Right renal cortex interstitium (tissue), 3 donors: ENCODE data around the gene PCDHGB4. TPM values are rescaled to one million over a fixed set of nuclear protein-coding genes. Genes with fewer than 3 reads are reported as not detected.
"Not testable (repeated sequence)": the region's sequence is repeated elsewhere in the genome, so short reads cannot be mapped to it uniquely, and the experiment has no call there.

Experiments
- DNase-seq, 3 donors: peaks; one replicate each; pipeline ENCODE4 v3.0.0-alpha.2; 2013; ENCODE audit warnings: low read depth in 3 of 3, low spot score in 2 of 3
- polyA plus RNA-seq, 3 donors: library from polyadenylated mRNA; unstranded; fragments of 120-200 nt; gene quantifications; one replicate each; pipeline ENCODE4 v1.2.1, GENCODE V29; 2013; ENCODE audit not compliant: insufficient read length in 3 of 3

PCDHGB4 gene
- polyA plus RNA-seq, 3 donors, result 5.3 to 6.0 (median 5.5) TPM

DNA sequence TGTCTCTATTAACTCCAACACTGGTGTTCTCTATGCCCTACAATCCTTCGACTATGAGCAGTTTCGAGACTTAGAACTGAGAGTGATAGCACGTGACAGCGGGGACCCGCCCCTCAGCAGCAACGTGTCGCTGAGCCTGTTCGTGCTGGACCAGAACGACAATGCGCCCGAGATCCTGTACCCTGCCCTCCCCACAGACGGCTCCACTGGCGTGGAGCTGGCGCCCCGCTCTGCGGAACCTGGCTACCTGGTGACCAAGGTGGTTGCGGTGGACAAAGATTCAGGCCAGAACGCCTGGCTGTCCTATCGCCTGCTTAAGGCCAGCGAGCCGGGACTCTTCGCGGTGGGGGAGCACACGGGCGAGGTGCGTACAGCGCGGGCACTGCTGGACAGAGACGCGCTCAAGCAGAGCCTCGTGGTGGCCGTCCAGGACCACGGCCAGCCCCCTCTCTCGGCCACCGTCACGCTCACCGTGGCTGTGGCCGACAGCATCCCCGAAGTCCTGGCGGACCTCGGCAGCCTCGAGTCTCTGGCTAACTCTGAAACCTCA, 35.3 kb downstream of the PCDHGB4 start:
- no peak for DNase-seq

DNA sequence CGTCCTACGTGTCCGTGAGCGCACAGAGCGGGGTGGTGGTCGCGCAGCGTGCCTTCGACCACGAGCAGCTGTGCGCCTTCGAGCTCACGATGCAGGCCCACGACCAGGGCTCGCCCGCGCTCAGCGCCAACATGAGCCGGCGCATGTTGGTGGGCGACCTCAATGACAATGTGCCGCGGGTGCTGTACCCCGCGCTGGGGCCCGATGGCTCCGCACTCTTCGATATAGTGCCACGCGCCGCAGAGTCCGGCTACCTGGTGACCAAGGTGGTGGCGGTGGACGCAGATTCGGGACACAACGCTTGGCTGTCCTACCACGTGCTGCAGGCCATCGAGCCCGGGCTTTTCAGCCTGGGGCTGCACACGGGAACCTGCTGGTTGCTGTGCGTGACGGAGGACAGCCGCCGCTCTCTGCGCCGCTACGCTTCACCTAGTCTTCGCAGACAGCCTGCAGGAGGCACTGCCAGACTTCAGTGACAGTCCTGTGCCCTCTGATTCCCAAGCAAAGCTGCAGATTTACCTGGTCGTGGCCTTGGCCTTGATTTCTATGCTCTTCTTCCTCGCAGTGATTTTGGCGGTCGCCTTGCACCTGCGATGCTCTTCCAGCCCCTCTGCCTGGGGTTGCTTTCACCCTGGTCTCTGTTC, 40.4 kb downstream of the PCDHGB4 start:
- DNase-seq, result no peak

- no peak for DNase-seq
These were observed 43.0 kb downstream of the PCDHGB4 start, which contains the start of gene PCDHGA12 for GRCh38 chr5:141430332-141431113. PCDHGA12 (plus strand) TSS chr5:141430507; CDS start chr5:141430760, 253 bp downstream.

GRCh38 chr5:141431286-141431685, 43.8 kb downstream of the PCDHGB4 start:
- DNase-seq, result no peak

GRCh38 chr5:141432308-141432707, 44.8 kb downstream of the PCDHGB4 start:
- DNase-seq, result not testable (repeated sequence)

- DNase-seq, result not testable (repeated sequence)
These were observed 45.2 kb downstream of the PCDHGB4 start for GRCh38 chr5:141432726-141433125.

DNA sequence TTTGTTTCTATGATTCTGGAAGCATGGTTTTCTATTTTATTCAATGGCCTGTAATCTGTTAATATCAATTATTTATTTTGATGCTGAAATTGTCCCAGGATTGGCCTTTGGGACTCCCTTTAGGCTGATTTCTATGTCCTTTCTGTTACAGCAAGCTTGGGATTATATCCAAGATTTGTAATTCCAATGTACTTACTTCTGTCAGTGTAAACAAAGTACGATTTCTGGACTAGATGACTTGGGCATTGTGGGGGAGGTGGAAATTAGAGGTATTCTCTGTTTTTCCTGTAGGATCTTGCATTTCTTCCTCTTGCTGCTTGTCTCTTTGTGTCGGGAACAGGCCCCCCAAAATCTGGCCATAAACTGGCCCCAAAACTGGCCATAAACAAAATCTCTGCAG, 46.5 kb downstream of the PCDHGB4 start:
- DNase-seq, result no peak

- no peak for DNase-seq
These were observed 49.7 kb downstream of the PCDHGB4 start for GRCh38 chr5:141437221-141437620.

DNA sequence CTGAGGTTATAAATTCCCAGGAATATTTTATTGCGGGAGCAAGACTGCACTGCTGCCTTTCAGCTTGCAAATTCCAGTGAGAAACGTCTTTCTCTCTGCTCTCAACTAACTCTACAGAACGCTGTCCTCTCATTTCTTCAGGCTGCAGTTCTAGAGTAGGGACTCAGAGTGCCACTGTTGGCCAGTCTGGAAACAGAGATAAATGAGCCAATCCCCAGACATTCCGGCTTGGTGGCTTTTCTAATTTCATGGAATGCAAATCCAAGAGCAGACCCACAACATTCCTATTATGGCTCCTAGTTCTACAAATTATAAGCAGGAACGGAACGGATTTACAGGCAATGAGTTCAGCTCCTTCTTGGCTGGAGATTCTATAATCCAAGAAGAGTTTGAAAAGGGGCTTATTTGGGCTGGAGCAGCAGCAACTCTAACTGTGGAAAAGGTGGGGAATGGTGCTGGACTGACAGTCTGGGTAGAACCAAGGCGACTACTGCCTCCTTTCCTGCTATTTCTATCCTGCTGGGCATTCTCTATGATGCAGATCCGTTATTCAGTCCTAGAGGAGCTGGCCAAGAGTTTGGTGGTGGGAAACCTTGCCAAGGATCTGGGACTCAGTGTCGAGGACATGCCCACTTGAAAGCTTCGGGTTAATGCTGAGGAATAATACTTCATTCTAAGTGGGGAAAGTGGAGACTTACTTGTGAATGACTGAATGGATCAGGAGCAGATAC, 52.1 kb downstream of the PCDHGB4 start:
- DNase-seq, result no peak

Other genes with a start within 250 kb of the PCDHGB4 start
- gene PCDHB6, start 237.6 kb upstream of the PCDHGB4 start, polyA plus RNA-seq, result 1 to 10 TPM; 2.2 to 3.8 (median 3.2) TPM
- 1 to 10 TPM; 4.7 to 5.5 (median 5.3) TPM for gene PCDHB7, start 215.1 kb upstream of the PCDHGB4 start, polyA plus RNA-seq
- gene PCDHB8, start 209.9 kb upstream of the PCDHGB4 start, polyA plus RNA-seq, result 1 to 10 TPM; 1.5 to 4.2 (median 3.2) TPM
- gene PCDHB16, start 205.3 kb upstream of the PCDHGB4 start, polyA plus RNA-seq, result 1 to 10 TPM; 3.6 to 7.2 (median 5.0) TPM
- gene PCDHB9, start 200.5 kb upstream of the PCDHGB4 start, polyA plus RNA-seq, result 1 to 10 TPM; 4.3 to 5.0 (median 4.9) TPM
- 1 to 10 TPM; 5.6 to 9.2 (median 7.9) TPM for gene PCDHB10, start 195.3 kb upstream of the PCDHGB4 start, polyA plus RNA-seq
- 1 to 10 TPM; 4.3 to 6.0 (median 5.6) TPM for gene PCDHB11, start 188.1 kb upstream of the PCDHGB4 start, polyA plus RNA-seq
- 1 to 10 TPM; 4.7 to 5.8 (median 4.8) TPM for gene PCDHB12, start 179.0 kb upstream of the PCDHGB4 start, polyA plus RNA-seq
- 1 to 10 TPM; 5.4 to 6.3 (median 5.6) TPM for gene PCDHB13, start 173.8 kb upstream of the PCDHGB4 start, polyA plus RNA-seq
- 10 to 100 TPM in 1 of 3 donors, 1 to 10 TPM in 2; 7.2 to 10.5 (median 8.5) TPM for gene PCDHB14, start 164.4 kb upstream of the PCDHGB4 start, polyA plus RNA-seq
- gene PCDHB15, start 142.3 kb upstream of the PCDHGB4 start, polyA plus RNA-seq, result 10 to 100 TPM; 11.3 to 17.3 (median 15.4) TPM
- gene SLC25A2, start 83.6 kb upstream of the PCDHGB4 start, polyA plus RNA-seq, result not detected
- 100 to 1,000 TPM; 178 to 194 (median 190) TPM for gene TAF7, start 66.9 kb upstream of the PCDHGB4 start, polyA plus RNA-seq
- gene PCDHGA1, start 57.2 kb upstream of the PCDHGB4 start, polyA plus RNA-seq, result 1 to 10 TPM in 1 of 3 donors, under 1 TPM in 2; 0.78 to 1.2 (median 0.92) TPM
- gene PCDHGA2, start 48.9 kb upstream of the PCDHGB4 start, polyA plus RNA-seq, result 1 to 10 TPM; 6.0 to 7.0 (median 6.8) TPM
- 1 to 10 TPM; 2.4 to 4.3 (median 3.1) TPM for gene PCDHGA3, start 43.9 kb upstream of the PCDHGB4 start, polyA plus RNA-seq
- 1 to 10 TPM; 1.3 to 2.1 (median 1.9) TPM for gene PCDHGB1, start 37.6 kb upstream of the PCDHGB4 start, polyA plus RNA-seq
- 1 to 10 TPM; 2.2 to 3.2 (median 2.2) TPM for gene PCDHGA4, start 32.7 kb upstream of the PCDHGB4 start, polyA plus RNA-seq
- 1 to 10 TPM; 3.2 to 3.9 (median 3.9) TPM for gene PCDHGB2, start 27.7 kb upstream of the PCDHGB4 start, polyA plus RNA-seq
- gene PCDHGA5, start 23.5 kb upstream of the PCDHGB4 start, polyA plus RNA-seq, result 1 to 10 TPM; 2.2 to 2.8 (median 2.4) TPM
- 1 to 10 TPM; 1.4 to 2.6 (median 1.7) TPM for gene PCDHGB3, start 17.5 kb upstream of the PCDHGB4 start, polyA plus RNA-seq
- 1 to 10 TPM; 4.2 to 7.8 (median 5.8) TPM for gene PCDHGA6, start 13.8 kb upstream of the PCDHGB4 start, polyA plus RNA-seq
- 1 to 10 TPM; 1.6 to 2.3 (median 2.2) TPM for gene PCDHGA7, start 5.0 kb upstream of the PCDHGB4 start, polyA plus RNA-seq
- under 1 TPM; 0.29 to 0.40 (median 0.30) TPM for gene PCDHGA8, start 4.9 kb downstream of the PCDHGB4 start, polyA plus RNA-seq
- 1 to 10 TPM; 7.8 to 9.7 (median 8.3) TPM for gene PCDHGB5, start 10.2 kb downstream of the PCDHGB4 start, polyA plus RNA-seq
- gene PCDHGA9, start 15.1 kb downstream of the PCDHGB4 start, polyA plus RNA-seq, result 1 to 10 TPM; 4.9 to 6.0 (median 5.3) TPM
- gene PCDHGB6, start 20.3 kb downstream of the PCDHGB4 start, polyA plus RNA-seq, result 1 to 10 TPM; 6.6 to 8.2 (median 6.8) TPM
- 1 to 10 TPM; 3.1 to 3.5 (median 3.2) TPM for gene PCDHGA10, start 25.3 kb downstream of the PCDHGB4 start, polyA plus RNA-seq
- gene PCDHGB7, start 30.0 kb downstream of the PCDHGB4 start, polyA plus RNA-seq, result 10 to 100 TPM; 12.4 to 16.9 (median 14.0) TPM
- 1 to 10 TPM; 4.4 to 4.7 (median 4.7) TPM for gene PCDHGA11, start 33.4 kb downstream of the PCDHGB4 start, polyA plus RNA-seq
- 1 to 10 TPM in 2 of 3 donors, under 1 TPM in 1; 0.94 to 1.4 (median 1.3) TPM for gene PCDHGA12, start 42.8 kb downstream of the PCDHGB4 start, polyA plus RNA-seq
- 100 to 1,000 TPM; 103 to 113 (median 107) TPM for gene PCDHGC3, start 88.3 kb downstream of the PCDHGB4 start, polyA plus RNA-seq
- 1 to 10 TPM; 2.4 to 2.9 (median 2.9) TPM for gene PCDHGC4, start 97.3 kb downstream of the PCDHGB4 start, polyA plus RNA-seq
- under 1 TPM; 0.27 to 0.32 (median 0.29) TPM for gene PCDHGC5, start 101.4 kb downstream of the PCDHGB4 start, polyA plus RNA-seq
- 10 to 100 TPM; 74.8 to 81.9 (median 79.7) TPM for gene DIAPH1, start 231.3 kb downstream of the PCDHGB4 start, polyA plus RNA-seq
- 100 to 1,000 TPM in 1 of 3 donors, 10 to 100 TPM in 2; 95.4 to 100 (median 96.6) TPM for gene HDAC3, start 249.2 kb downstream of the PCDHGB4 start, polyA plus RNA-seq
- 1 to 10 TPM in 1 of 3 donors, under 1 TPM in 2; 0.64 to 1.1 (median 0.78) TPM for gene RELL2, start 249.3 kb downstream of the PCDHGB4 start, polyA plus RNA-seq